HG03354 (cell line): Measurements from ENCODE around the gene SLX9.
A peak's percentile ranks its signal among the peaks of the same experiment; 100 is the strongest.

Source experiments
- ATAC-seq: cut with Tn5 transposase; IDR thresholded peaks from one replicate; pipeline ENCODE4 v1.9.1; 2021; ENCODE audit warnings: mild to moderate bottlenecking; ENCODE audit not compliant: unreplicated experiment, poor library complexity, severe bottlenecking

Gene SLX9

DNA sequence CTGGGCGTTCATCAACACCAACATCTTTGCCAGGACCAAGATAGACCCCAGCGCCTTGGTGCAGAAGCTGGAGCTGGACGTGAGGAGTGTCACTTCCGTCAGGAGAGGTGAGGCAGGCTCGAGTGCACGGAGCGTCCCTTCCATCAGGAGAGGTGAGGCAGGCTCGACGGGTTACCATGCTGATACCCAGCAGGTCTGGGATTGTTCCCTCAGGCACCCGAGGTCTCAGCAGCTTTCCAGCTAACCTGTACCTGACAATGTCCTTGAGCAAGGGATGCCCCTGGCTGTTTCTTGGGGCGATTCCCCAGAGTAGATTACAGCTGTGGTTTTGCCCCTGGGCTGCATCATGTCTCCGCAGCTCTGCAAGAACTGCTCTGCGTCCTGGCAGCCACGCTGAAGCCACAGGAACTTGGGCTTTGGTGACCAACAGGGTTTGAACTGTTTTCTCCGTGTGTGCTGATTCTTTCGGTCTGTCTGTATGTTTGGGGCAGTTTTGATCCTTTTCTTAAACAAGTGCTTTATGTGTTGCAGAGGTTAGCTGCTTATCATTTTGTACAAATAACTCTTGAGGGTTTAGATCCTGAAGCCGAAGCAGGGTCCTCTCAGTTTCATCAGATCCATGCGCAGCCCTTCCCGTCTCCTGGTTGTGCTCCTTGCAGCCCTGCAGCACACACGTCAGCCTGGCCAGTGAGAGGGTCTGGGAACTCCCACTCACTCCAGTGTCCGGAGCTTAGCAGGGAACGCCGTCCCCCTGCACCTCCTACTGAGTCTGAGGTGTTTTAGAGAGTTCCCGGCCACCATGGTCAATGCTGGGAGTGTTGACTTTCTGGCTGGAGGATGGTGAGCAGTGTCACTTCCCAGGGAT is 4.1 kb downstream of the SLX9 start:
- no peak for ATAC-seq

DNA sequence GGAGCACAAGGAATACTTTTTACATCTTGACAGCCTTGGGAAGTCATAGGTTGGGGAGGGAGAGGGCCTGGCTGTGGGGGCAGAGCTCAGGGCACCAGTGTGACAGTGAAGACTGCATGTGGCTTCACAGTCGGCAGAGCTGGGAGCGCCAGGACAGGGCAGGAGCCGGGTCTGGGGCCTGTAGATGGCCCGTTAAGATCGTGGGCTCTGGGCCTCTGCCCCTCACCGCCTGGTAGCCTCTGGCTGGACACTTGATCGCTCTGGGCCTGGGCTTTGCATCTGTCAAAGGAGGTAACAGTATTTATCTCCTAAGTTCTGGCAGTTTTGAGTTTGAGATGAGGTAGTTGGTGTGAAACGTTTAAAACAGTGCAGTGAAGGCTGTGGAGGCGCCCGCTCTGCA is 4.8 kb downstream of the SLX9 start:
- no peak for ATAC-seq

DNA sequence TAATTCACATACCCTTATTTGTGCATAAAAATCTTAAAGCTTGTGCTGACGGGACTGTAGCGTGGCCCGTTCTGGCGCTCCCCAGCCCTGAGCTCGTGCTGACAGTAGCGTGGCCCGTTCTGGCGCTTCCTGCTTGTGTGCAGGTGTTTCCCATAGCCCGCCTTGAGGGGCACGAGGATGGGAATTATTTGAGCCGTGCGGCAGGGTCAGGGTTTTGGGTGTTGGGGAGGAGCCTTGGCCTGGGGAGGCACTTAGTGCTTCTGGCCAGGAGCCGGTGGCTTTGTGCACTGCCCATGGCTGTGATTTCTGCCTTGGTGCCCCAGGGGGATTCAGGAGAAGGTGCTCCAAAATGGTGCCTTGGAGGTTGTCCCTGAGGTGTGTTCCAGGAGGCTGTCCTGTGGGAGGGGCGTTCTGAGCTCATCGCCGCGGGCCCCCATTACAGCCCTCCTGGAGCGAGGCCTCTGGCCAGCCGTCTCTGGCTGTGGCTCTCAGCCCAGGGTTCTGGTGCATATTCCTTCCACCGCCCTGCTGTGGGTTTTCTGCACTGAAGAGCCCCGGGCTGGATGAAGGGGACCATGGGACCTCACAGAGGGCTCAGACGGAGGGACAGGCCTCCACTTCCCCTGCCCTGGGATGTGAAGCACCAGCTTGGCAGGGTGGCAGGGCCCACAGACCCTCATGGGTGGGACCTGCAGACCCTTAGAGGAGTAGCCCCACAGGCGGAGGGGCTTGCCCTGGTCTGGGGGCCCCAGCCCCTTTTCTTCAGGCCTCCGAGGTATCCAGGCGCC is 6.6 kb downstream of the SLX9 start:
- ATAC-seq: no peak

DNA sequence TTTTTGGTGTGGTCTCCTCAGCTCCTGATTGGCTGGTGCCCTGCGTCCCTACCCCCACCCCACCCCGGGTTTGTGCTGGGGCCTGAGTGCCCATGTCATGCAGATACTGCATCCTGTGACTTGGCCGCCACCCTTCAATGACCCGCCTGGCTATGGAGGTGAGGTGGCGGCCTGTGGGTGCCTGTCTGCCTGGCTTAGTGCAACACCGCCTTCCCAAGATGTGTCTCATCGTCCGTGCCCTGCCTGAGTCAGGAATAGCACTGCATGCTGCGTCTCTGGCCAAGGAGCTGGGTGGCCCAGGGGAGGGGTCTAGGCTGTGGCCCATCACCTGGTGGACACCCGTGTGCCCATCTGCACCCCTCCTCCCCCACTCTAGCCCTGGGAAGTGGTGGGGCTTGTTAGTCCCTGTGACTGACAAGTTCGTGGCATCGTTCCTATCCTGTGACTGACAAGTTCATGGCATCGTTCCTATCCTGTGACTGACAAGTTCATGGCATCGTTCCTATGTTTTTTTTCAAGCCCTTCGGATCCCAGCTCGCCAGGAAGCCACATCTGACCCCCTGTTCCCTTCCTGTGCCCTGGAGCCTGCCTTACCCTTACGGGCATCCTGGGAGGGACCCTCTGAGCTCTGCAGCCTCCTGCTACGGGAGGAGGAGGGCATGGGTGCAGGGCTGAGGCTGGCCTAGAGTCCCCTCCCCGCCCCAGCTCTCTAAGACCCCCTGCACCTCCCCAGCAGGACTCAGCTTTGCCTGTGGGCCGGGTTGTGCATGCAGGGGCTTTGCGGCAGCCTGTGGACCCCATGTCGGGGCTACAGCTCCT is 7.5 kb downstream of the SLX9 start:
- no peak for ATAC-seq

DNA sequence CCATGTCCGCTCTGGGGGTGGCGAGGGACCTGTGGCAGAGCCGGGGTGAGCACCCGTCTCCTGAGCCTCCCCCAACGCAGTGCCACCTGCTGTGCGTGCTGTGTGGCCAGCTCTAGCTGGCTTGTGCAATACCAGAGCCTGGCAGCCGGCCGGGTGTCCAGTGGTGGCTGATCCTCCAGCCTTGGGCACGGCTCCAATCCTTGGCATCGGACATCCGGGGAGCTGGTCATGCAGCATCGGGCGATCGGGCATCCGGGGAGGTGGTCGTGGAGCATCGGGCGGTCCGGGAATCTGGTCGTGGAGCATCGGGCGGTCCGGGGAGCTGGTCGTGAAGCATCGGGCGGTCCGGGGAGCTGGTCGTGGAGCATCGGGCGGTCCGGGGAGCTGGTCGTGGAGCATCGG is 8.1 kb downstream of the SLX9 start:
- no peak for ATAC-seq

DNA sequence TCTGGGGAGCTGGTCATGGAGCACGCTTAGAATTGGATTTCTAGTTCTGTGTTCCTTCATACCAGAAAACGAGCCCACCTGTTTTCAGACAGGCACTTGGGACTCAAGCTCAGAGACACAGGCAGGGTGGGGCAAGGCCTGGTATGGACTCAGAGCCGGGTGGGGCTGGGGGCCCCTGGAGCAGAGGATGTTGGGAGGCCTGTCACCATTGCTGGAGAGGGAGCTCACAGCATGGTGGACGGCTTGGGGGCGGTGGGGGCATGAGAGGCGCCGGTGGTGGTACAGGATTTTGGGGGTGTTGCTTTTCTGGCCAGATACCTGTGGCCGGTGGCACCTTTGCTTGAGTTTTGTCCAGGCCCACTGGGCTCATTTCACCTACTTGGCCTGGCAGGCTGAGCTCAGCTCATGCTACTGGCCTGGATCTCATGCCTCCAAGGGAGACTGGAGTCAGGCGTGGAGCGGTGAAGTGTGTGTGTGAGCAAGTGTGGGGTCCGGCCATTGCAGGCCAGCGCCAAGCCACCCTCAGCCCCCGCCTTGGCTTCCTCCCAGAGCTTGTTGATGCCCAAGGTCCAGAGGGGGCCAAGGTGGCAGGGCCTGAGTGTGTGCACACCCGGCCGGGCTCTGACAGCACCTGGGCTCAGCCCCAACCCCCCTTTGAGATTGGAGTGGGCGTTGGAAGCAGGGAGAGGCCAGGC is 8.7 kb downstream of the SLX9 start:
- ATAC-seq: no peak

DNA sequence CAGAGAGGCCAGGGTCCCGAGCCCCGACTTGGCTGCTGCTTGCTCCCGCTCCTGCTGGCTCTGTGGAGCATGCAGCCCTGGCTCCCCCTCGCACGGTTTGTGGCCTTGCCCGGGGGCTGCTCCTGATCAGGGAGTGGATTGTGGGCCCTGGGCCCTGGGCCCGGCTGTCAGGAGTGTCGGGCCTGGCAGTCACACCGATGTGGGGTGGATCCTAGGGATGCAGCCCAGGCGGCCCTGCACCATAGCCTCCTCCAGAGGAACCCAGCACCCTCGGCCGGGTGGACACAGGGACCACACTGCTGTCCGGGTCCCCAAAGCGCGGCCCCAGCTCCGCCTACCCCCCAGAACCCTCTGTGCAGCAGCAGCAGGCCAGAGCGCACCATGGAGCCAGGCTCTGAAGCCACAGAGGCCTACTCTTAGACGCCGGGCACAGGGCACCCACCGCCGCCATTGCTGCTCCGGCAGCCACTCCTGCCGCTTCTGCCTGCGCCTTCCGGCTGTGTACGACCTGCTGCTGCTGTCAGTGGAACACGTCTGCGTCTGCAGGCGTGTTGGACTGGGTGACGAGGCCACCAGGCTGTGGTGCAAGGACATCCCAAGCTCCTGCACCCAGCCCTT is 9.4 kb downstream of the SLX9 start:
- ATAC-seq: no peak

DNA sequence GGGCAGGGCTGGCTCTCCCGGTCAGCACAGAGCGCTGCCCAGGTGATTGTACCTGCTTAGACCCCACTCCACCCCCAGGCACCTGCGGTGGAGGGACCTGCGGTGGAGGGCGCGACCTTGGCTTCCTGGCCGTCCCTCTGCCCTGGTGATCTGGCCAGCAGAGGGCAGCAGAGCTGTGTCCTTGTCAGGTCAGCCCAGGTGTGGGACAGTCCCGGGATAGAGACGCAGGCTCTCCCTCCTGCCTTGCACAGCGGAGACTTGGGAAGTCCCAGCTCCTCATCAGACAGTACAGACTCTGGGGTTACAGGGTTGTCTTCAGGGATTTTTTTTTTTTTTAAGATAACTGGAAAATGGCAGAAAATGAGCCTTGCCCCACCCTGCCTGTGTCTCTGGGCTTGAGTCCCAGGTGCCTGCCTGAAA is 10.0 kb downstream of the SLX9 start:
- peak; percentile 55 for ATAC-seq

DNA sequence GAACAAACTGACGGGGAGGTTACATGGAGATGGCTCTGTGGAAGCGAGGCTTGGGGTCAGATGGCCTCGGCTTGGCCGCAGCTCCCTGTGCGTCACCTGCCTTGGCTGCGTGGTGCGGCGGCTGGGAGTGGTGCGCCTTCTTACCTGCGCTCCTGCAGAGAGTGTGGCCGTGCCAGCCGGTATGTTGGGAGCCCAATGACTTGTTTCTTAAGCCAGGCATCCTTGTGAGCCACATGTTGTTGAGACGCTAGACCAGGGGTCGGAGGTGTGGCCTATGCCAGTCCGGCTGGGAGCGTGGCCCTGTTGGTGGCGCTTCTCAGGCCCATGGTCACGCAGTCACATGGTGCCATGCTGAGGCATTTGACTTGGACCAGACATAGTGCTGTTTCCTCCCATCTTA is 10.5 kb downstream of the SLX9 start:
- ATAC-seq: no peak

DNA sequence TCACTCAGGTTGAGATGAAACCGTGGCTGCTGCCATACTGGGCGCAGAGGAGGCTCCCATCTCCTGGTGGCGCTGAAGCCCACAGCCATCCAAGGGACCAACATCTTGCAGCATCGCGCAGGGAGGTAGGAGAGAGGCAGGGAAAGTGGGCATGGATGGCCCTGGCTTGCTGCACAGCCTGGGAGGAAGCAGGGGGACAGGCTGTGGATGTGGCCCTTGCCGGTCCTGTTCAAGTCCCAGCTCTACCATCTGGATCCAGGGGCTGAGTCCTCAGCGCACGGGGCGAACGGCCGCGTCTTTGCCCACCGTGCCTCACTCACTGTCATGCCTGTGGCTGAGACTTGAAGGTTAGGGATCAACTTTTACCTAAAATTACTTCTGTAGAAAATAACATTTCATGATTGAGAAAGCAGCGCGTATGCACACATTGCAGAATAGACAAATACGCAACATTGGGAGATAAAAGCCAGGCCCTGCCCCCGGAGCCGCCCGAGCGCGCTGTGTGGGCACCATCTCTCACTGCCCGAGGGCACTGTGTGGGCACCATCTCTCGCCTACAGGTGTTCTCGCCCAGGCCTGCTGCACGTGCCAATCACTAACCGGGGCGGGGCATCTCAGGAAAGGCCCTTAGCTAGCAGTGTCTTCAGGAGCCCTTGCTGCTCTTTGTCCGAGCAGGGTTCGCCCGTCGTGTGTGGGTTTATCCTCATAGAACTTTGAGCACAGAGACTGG is 11.5 kb downstream of the SLX9 start:
- no peak for ATAC-seq

DNA sequence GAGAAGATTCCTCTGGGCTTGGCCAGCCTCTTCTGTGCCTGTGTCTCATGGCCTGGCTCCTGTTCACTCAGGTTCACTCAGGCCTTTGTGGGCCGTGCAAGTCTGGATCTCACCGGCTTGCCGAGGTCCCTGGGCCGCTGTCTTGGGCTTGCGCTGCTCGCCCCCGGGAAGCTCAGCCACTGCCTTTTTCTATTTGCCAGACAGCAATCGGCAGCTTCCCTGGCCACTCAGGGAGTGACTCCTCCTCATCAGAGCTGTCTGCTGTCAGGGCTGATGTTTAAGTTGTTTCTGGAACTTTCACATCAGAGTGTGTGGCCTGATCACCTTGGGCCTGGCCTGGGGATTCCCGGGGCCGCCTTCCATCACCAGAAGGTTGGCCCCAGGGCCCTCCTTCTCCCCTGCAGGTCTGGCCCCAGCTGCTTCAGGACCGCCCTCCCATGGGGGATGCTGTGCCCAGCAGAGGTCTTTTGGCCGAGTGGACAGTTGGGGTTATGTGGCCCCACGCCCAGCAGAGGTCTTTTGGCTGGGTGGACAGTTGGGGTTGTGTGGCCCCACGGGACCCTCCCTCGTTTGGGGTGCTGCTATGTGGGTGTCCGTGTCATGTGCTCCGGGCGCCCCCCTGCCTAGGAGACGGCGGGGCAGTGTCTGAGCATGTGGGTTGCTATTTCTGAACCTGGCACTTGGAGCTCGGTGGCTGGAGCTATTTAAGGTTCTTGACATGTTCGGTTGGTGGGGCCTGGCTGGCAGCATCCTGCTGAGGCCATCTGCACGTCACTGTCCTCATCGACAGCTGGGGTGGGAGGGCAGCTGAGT is 12.5 kb downstream of the SLX9 start:
- no peak for ATAC-seq

DNA sequence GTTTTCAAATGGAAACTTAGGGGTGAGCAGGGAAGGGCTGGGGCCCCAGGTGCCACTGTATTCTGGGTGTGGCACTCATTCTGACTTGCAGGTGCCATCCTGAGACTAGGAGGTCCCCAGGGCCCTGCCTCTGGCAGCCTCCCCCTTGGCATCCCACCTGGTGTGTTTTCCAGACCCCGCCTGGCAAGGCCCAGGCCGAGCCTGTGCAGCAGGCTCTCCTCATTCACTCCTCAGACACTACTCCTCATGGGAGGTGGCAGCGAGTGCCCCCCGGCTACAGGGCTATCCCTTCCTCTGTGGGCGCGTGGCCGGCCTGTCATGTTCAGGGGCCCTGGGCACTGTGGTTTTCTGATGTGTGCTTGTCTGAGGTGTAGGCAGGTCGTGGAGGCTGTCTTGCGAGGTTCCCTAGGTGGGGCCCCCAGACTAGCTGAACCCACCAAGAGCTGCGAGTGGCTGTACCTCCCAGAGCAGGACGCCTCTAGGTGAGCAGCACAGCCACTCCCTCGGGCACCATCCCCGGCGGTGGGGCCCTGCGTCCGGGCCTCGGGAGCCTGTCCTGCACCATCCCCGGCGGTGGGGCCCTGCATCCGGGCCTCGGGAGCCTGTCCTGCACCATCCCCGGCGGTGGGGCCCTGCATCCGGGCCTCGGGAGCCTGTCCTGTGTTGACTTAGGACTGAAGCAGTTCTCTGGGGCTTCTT is 13.2 kb downstream of the SLX9 start:
- no peak for ATAC-seq

DNA sequence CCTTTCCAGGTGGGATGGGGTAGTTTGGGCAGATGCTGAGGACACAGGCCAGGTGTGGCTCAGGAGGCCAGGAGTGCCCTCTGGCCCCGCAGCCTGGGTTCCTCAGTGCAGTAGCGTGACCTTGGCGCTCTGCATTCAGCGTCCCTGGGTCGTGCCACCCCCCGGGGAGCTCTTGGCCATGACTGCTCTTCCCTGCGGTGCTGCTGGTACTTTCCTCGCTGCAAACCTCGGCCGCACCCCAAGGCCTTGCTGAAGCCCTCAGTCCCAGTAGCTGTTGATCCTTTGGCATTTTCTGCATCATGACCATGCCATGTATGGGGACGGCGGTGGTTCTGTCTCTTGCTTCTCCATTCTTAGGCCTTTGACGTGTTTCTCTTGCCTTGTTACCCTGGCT is 13.8 kb downstream of the SLX9 start:
- ATAC-seq: no peak

DNA sequence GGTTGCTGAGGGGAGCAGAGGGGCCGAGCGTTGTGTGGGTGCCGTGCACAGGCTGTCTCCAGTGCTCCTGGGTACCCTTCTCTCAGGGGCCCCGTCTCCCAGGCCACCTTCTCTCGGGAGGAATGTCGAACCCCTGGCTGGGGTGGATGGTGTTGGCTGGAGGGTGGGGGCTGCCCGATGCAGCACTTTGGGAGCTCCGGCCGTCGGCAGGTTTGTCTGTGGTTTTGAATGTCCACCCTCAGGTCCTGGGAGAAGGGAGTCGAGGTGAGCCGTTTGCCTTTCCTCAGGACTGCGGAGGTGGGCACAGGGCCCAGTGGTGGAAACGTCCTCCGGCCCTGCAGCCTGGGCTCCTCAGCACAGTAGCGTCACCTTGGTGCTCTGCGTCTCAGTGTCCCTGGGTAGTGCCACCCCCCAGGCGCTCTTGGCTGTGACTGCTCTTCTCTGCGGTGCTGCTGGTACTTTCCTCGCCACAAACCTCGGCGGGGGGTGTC is 14.5 kb downstream of the SLX9 start:
- no peak for ATAC-seq

DNA sequence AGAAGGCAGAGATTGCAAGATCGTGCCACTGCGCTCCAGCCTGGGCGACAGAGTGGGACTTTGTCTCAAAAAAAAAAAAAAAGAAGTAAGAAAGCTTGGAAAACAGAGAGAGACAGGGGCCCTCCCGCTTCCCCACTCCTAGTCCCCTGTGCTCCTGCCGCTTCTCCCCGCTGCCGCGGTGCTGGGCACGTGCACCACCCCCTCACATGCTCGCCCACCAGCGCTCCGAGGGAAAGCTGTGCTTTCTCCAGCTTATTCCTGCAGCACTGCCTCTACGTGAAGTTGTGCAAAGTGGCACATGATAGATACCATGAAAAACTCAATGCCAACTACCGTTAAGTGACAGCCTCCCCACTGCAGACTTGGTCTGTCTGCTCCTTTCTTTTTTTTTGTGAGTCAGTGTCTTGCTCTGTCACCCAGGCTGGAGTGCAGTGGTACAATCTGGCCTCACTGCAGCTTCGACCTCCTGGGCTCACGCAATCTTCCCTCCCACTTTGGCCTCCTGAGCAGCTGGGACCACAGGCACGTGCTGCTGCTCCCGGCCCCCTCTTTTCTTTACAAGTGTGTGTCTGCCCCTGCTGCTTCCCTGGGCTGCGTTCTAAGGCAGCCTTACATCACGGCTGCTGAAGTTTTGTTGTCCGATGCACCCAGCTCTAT is 15.4 kb downstream of the SLX9 start:
- no peak for ATAC-seq

DNA sequence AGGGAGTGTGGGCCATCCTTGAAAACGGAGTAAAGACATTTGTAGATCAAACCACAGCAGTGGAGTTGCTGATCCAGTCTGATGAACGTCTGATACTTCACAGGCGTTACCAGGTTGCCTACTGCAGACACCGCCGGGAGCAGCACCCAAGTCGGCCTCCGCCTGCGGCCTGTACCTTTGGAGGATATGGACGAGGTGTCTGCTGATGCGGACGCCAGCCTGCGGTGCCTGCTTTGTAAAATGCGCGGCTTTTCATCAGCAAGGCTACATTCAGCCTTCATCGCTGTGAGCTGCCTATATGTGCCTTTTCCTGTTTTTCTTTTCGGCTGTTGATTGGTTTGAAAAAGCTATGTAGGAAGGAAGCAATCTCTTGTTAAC is 16.0 kb downstream of the SLX9 start:
- ATAC-seq: no peak
